Measurements from ENCODE around the gene CMIP.

DNA sequence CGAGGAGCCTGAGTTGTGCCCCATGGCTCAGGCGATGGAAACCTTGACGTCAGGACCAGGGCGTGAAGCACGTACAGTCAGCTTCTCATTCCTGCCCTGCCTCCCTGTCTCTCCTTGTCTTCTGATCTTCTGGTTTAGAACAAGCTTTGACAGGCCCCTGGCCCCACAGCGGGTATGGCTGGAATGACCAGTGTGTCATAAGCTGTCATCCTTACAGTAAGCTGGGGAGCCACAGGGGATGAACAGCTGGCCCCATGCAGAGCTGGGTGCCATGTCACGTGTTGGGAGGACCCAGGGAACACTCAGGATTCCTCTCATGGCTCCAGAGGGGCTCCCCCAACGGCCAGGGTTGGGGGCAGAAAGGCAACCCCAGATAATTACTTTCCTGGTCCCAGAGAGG is 176.9 kb downstream of the CMIP start:
- TF ChIP-seq, protein P1, sequence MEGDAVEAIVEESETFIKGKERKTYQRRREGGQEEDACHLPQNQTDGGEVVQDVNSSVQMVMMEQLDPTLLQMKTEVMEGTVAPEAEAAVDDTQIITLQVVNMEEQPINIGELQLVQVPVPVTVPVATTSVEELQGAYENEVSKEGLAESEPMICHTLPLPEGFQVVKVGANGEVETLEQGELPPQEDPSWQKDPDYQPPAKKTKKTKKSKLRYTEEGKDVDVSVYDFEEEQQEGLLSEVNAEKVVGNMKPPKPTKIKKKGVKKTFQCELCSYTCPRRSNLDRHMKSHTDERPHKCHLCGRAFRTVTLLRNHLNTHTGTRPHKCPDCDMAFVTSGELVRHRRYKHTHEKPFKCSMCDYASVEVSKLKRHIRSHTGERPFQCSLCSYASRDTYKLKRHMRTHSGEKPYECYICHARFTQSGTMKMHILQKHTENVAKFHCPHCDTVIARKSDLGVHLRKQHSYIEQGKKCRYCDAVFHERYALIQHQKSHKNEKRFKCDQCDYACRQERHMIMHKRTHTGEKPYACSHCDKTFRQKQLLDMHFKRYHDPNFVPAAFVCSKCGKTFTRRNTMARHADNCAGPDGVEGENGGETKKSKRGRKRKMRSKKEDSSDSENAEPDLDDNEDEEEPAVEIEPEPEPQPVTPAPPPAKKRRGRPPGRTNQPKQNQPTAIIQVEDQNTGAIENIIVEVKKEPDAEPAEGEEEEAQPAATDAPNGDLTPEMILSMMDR (IDR thresholded peaks at IDR 0.05) = no peak
- TF ChIP-seq EP300 (IDR thresholded peaks at IDR 0.05) (no peak), POLR2A (IDR thresholded peaks at IDR 0.05) (no peak)
